ENCODE data around the gene SUGCT.

SUGCT gene

GRCh38 chr7:40475681-40475982 lies 340.8 kb downstream of the SUGCT start:
- Histone ChIP-seq H3K9me2 (replicated peaks; ENCODE audit: low read depth, low read length) (no peaks in the 10 kb centered on the region), H3K4me2 (ENCODE audit: low read depth, low read length, poor library complexity, severe bottlenecking) (no peak overlapping the region), H2AFZ (ENCODE audit: low read length) (no peak overlapping the region), H3K4me3 (ENCODE audit: low read length, poor library complexity, severe bottlenecking) (no peak overlapping the region), H3K4me1 (ENCODE audit: insufficient read depth, low read length, poor library complexity, severe bottlenecking) (no peaks in the 10 kb centered on the region), H3F3A (ENCODE audit: low read depth) (no peaks in the 10 kb centered on the region), H3K9ac (ENCODE audit: low read depth, low read length, poor library complexity, severe bottlenecking) (no peak overlapping the region), H3K9me3 (ENCODE audit: insufficient read depth, low read depth, low read length) (no peaks in the 10 kb centered on the region), H3K27me3 (ENCODE audit: insufficient read depth, low read length, poor library complexity, severe bottlenecking) (no peaks in the 10 kb centered on the region), H4K20me1 (ENCODE audit: insufficient read depth, low read length, poor library complexity, severe bottlenecking) (no peaks in the 10 kb centered on the region), H3K79me2 (ENCODE audit: insufficient read depth, low read length) (no peaks in the 10 kb centered on the region), H3K36me3 (ENCODE audit: insufficient read depth, low read length) (no peaks in the 10 kb centered on the region)
- no peak for TF ChIP-seq CTCF (conservative IDR thresholded peaks at IDR 0.05; ENCODE audit: low read length)
- no peak for TF ChIP-seq EZH2phosphoT487 (IDR thresholded peaks at IDR 0.05; ENCODE audit: borderline replicate concordance)

GRCh38 chr7:40477094-40477493 lies 342.3 kb downstream of the SUGCT start:
- TF ChIP-seq CTCF (conservative IDR thresholded peaks at IDR 0.05; ENCODE audit: low read length) (no peak), EZH2phosphoT487 (IDR thresholded peaks at IDR 0.05; ENCODE audit: borderline replicate concordance) (no peak)
- Histone ChIP-seq H4K20me1 (ENCODE audit: insufficient read depth, low read length, poor library complexity, severe bottlenecking) (no peaks in the 10 kb centered on the region), H3K4me2 (ENCODE audit: low read depth, low read length, poor library complexity, severe bottlenecking) (no peak overlapping the region), H3K79me2 (ENCODE audit: insufficient read depth, low read length) (no peaks in the 10 kb centered on the region), H3K9me3 (ENCODE audit: insufficient read depth, low read depth, low read length) (no peaks in the 10 kb centered on the region), H3F3A (ENCODE audit: low read depth) (no peaks in the 10 kb centered on the region), H3K4me1 (ENCODE audit: insufficient read depth, low read length, poor library complexity, severe bottlenecking) (no peaks in the 10 kb centered on the region), H3K9me2 (replicated peaks; ENCODE audit: low read depth, low read length) (no peaks in the 10 kb centered on the region), H3K4me3 (ENCODE audit: low read length, poor library complexity, severe bottlenecking) (no peak overlapping the region), H2AFZ (ENCODE audit: low read length) (no peak overlapping the region), H3K36me3 (ENCODE audit: insufficient read depth, low read length) (no peaks in the 10 kb centered on the region), H3K9ac (ENCODE audit: low read depth, low read length, poor library complexity, severe bottlenecking) (no peak overlapping the region), H3K27me3 (ENCODE audit: insufficient read depth, low read length, poor library complexity, severe bottlenecking) (no peaks in the 10 kb centered on the region)

GRCh38 chr7:40482845-40483244 lies 348.0 kb downstream of the SUGCT start:
- Histone ChIP-seq H3K9me3 (ENCODE audit: insufficient read depth, low read depth, low read length) (no peaks in the 10 kb centered on the region), H4K20me1 (ENCODE audit: insufficient read depth, low read length, poor library complexity, severe bottlenecking) (no peaks in the 10 kb centered on the region), H3K79me2 (ENCODE audit: insufficient read depth, low read length) (no peaks in the 10 kb centered on the region), H3K9me2 (replicated peaks; ENCODE audit: low read depth, low read length) (no peaks in the 10 kb centered on the region), H3K4me2 (ENCODE audit: low read depth, low read length, poor library complexity, severe bottlenecking) (no peak overlapping the region), H3K4me1 (ENCODE audit: insufficient read depth, low read length, poor library complexity, severe bottlenecking) (no peaks in the 10 kb centered on the region), H3K27me3 (ENCODE audit: insufficient read depth, low read length, poor library complexity, severe bottlenecking) (no peaks in the 10 kb centered on the region), H2AFZ (ENCODE audit: low read length) (no peak overlapping the region), H3K36me3 (ENCODE audit: insufficient read depth, low read length) (no peaks in the 10 kb centered on the region), H3K9ac (ENCODE audit: low read depth, low read length, poor library complexity, severe bottlenecking) (no peak overlapping the region), H3F3A (ENCODE audit: low read depth) (no peaks in the 10 kb centered on the region), H3K4me3 (ENCODE audit: low read length, poor library complexity, severe bottlenecking) (no peak overlapping the region)
- TF ChIP-seq EZH2phosphoT487 (IDR thresholded peaks at IDR 0.05; ENCODE audit: borderline replicate concordance) (no peak), CTCF (conservative IDR thresholded peaks at IDR 0.05; ENCODE audit: low read length) (no peak)
